Measurements from ENCODE around the gene MRC1.
A peak's percentile ranks its signal among the peaks of the same experiment; 100 is the strongest.

The MRC1 gene

DNA sequence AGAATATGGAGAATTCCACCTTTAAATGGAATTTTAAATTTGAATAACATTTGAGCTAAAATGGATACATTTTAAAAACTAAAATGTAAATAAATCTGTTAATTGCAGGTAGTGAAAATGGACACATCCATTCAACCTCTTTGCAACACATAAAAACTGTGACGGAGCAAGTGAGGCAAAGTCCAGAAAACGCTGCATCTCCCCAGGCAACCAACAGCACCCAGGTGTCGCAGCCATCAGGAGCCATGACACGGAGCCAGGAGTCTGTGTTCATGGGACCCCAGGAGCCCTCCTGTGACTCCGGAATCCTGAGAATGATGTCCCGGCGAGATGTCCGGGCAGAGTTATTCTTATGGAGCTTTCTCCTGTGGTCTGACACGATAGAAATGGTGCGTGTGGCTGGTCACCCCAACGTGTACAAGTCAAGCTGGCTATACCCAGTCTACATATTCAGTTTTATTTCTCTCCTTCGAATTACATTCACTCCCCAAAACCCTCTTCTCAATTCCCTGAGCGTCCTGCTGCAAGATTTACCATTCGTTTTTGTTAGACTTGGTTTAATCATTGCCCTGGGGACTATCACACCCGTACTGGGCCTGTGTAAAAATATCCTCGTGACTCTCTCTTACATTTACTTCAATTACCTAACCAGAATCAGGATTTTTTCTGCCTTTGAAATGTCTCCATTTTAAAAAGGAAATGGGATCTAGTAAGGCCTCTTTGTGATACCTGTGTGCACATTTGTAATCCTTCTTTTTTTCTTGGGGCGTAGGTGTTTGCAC is 13.1 kb upstream of the MRC1 start:
- no peak for DNase-seq (ENCODE audit: low spot score)

DNA sequence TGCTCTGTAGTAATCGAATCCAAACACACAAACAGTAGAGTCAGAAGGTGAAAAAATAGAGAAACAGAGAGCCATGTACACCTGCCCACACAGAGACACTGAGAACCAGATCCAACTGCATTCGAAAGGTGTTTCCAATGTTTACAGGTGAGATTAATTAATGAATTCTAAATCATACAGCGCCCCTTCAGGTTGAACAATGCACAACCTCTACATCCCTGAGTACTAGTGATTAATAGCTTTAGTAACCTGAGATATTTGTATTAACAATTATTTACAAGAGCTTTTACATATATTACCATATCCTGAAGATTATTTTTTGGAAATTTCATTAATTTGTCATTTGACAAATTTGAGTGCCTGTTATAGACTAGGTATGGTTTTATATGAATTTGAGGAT is 7.6 kb upstream of the MRC1 start:
- DNase-seq (ENCODE audit: low spot score), result no peak

DNA sequence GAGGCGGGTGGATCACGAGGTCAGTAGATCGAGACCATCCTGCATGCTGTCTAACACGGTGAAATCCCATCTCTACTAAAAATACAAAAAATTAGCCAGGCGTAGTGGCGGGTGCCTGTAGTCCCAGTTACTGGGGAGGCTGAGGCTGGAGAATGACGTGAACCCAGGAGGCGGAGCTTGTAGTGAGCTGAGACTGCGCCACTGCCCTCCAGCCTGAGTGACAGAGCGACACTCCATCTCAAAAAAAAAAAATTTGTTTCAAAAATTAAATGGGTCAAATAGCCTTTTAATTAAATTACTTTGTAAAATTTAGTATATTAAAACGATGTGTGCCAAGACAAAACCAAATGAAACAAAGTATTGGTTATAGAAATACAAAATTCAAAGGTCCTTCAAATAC is 6.8 kb upstream of the MRC1 start:
- DNase-seq (ENCODE audit: low spot score), result no peak

DNA sequence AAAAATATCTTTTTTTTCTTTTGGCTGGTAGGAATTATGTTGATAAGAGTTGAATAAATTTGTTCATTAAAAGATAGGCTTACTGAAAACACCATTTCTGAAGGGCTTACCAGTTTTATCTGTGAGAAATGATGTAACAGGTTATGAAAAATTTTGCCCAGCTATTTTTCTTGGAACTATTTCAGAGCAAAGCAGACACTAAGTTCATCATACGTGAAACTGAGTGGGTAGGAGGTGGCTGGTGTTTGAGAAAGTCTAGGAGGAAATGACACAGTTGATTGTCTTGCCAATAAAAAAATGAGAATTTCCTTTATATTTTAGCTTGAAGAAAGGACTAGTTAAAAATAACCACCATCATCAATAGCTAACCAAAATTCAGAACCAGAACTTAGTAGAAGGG is 6.2 kb upstream of the MRC1 start:
- no peak for DNase-seq (ENCODE audit: low spot score)

DNA sequence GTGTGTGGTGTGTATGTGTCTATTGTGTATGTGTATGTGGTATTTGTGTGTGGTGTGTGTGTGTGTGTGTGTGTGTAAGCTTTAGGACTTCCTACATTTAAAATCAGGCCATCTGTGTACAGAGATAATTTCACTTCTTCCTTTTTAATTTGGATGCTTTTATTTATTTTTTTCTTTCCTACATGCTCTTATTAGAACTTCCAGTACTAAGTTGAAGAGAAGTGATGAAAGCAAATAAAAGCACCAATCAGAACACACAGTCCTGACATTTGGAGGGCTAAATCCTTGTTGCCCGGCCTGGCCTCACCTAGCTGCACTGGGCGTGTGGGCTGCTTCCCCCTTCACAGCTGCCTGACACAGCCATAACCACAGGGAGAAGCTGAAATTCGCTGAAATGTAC is 3.8 kb upstream of the MRC1 start:
- no peak for DNase-seq (ENCODE audit: low spot score)

DNA sequence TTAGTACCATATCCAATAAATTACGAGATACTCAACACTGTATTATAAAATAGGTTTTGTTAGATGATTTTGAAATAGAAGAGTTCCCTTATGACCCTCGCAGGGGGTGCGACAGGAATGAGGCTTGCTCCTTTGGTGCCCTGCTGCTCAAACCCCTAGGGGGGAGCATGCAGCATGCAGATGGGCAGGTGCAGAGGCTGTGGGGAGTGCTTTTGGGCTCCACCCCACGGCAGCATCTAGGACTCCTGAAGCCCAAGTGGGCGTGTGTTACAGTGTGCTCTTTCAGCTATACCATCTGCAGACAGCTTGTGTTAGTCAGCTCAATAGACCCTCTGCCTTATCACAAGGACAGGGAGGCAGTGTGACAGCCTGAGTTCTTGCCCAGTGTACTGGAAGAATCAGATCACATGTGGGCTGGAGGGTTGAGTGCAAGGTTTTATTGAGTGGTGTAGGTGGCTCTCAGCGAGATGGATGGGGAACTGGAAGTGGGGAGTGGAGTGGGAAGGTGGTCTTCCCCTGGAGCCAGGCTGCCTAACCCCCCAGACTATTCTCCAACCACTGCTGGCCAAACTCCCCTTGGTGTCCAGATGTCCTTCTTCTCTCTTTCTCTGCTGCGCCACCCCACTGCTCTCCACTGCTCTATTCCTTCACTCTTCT is 3.1 kb upstream of the MRC1 start:
- DNase-seq (ENCODE audit: low spot score), result peak; percentile 38

DNA sequence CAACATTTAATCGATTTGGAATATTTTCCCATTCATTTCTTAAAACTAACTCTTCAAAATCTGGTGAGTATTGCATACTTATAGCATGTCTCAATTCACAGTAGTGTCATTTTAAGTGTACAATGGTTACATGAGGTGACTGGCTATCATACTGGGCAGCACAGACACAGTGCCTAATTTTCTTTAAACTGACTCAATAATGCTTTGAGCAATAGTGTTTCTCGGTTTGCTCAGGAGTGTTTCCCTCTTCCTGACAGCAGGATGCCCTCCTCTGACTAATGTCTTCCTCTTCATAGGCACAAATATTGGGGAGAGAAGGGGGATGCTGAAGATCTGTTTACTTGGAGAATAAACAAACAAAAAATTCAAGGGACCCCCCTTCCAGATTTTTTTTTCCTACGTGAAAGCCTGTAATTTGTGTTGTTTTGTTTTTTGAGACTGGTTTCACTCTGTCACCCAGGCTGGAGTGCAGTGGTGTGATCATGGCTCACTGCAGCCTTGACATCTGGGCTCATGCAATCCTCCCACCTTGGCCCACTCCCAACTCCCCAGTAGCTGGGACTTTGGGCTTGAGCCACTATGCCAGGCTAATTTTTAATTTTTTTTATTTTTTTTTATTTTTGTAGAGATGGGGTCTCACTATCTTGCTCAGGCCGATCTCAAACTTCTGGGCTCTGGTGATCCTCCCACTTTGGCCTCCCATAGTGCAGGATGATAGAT is 2.2 kb downstream of the MRC1 start:
- no peak for DNase-seq (ENCODE audit: low spot score)

DNA sequence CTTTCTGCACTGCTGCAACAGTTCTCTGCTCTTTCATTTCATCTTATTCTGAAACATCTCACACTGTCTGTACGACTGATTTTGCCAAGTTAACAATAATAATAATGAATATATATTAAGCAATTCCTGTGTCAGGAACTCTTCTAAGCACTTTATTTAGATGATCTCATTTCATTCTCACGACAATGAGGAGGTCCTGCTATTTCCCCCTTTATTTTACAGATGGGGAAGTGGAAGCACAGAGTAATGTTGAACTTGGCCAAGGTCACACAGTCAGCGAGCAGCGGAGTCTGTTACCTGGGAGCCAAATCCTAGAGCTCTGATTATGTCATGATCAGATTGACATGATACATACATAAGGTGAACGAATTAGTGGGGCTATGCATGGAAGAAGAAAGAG is 5.8 kb downstream of the MRC1 start:
- DNase-seq (ENCODE audit: low spot score), result no peak

DNA sequence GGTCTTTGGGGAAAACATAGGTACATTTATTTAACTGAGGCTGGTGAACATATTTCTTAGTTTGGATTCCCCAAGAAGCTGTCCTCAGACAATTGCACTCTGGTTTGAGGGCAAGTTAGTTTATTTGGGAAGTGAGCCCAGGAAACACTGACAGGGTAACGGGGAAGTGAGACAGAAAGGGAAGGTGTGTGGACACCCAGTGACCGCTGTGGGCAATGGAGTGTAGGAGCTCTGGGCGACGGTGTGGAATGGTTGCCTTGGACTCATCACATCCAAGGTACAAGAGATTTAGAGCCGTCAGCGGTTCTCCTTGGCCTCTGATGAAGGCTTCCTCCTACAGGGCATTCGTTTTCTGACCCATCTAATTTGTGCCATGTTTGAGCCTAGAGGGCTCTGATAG is 7.1 kb downstream of the MRC1 start:
- DNase-seq (ENCODE audit: low spot score), result no peak

DNA sequence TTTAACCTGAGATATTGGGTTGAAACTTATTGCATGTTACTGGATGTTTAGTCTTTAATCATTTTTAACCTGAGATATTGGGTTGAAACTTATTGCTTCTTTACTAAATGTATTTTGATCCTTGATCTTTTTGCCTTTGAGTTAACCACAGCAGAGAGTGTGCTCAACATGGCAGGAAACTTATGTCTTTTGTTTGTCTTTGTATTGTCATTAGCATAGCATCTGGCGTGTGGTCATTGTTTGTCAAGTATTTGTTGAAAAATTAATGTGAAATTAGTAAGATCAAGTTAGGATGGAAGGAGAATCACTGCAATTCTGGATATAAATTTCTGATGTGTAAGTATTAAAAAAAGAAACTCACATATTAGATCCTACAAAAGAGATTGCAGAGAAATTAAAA is 8.2 kb downstream of the MRC1 start:
- DNase-seq (ENCODE audit: low spot score), result no peak

DNA sequence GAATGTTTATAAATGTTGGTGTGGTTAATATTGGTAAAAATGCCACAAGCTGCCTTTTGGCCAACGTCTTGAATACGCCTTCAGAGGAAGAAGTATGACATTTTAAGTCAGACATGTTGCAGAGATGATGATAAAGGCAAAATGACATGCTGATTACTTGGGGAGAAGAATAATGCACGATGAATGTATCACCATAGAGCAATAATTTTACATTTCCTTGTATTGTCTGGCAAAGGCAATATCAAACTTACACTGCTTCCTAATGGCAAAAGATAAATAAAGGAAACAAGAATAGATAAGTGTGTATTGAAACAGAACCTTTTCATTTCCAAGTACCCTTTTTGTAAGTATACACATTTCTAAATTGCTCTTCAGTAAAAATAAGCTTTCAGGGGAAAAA is 8.6 kb downstream of the MRC1 start:
- DNase-seq (ENCODE audit: low spot score), result no peak

DNA sequence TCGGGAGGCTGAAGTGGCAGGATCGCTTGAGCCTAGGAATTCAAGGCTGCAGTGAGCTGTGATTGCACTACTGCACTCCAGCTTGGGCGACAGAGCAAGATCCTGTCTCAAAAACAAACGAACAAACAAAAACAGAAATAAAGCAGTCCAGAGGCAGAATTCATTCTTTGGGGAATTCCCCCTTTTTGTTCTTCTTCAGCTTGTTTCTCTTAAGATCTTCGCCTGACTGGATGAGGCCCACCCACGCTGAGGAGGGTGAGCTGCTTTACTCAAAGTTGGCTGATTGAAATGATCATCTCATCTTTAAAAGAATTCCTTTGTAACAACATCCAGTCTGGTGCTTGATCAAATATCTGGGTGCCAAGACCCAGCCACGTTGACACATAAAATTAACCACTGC is 10.7 kb downstream of the MRC1 start:
- no peak for DNase-seq (ENCODE audit: low spot score)

DNA sequence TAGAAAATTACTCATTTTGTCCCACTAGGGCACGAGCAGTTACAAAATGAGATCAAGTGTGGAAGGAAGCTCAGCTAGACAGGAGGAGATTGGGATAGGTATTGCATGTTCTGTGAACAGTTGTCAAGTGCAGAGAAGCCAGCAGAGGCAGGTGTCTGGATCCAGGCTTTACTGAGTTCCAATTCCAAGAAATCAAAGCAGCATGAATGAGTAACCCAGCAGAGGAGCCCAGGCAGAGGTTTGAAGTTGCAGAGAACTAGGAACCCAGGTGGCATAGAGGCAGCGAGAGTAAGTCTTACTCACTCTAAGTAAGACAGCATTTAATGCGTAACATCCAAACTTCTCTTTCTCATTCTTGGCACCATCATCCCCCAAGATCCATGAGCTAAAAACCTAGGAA is 11.8 kb downstream of the MRC1 start:
- no peak for DNase-seq (ENCODE audit: low spot score)

DNA sequence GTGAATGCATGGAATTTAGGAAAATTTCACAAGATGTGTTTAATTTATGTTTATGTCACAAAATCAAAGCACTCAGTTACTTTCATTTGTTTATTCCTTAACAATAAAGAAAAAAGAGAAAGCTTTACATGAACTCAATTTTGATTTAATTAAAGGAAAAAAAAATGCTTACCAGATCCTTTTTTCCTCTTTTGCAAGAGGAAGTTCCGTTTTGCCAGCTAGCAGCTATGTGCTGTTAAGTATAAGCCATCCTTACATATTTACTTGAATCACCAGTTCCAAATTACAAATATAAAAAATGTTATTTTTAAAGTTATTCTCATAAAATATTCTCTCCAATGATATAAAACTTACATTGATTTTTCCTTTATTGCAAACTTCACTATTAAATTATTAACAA is 12.7 kb downstream of the MRC1 start:
- DNase-seq (ENCODE audit: low spot score), result no peak

DNA sequence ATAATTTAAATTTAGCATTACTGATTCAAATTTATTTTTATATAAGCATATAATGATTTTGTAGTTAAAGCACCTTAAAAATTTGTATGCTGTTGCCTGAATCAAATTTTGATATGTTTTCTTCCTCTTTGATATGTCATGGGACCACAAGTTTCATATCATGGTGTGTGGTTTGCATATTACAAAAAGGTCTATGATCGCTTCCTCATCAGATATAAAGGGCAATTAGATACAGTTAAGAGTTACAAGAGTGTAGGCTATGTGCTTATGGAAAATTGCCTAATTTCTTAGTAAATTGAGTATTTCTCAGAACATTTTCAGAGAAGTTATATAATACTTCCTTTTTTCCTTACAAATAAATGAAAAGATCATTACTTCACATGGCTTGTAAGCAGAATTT is 22.2 kb downstream of the MRC1 start:
- DNase-seq (ENCODE audit: low spot score), result no peak

DNA sequence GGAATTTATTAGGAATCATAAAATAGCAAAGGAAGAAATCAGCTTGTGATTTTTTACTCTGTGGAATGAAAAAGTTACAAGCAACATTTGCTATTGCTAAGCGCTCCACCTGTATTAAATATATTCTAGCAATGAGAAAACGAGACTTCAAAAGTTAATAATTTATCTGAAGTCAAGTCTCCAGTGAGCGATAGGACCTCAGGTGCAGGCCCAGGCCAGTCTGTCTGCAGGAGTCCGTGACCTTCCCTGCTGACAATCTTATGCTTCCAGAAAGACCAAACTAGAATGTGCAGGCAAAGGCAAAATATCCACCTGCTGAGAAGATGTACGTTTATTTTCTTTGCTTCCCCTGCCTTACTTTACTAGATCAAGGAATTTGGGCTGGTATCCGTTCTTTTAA is 22.7 kb downstream of the MRC1 start:
- DNase-seq (ENCODE audit: low spot score), result no peak

DNA sequence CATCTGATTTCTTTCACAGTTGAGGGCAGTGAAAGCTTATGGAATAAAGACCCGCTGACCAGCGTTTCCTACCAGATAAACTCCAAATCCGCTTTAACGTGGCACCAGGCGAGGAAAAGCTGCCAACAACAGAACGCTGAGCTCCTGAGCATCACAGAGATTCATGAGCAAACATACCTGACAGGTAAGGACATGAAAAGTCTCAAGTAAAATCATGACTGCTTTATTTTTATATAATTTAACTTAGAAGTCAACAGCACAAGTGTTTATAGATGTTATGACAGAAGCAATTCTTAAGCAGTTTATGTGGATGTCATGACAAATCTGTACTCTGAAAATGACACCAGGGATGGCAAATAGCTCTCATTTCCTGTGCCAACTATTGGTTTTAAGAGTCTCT is 24.5 kb downstream of the MRC1 start:
- no peak for DNase-seq (ENCODE audit: low spot score)

DNA sequence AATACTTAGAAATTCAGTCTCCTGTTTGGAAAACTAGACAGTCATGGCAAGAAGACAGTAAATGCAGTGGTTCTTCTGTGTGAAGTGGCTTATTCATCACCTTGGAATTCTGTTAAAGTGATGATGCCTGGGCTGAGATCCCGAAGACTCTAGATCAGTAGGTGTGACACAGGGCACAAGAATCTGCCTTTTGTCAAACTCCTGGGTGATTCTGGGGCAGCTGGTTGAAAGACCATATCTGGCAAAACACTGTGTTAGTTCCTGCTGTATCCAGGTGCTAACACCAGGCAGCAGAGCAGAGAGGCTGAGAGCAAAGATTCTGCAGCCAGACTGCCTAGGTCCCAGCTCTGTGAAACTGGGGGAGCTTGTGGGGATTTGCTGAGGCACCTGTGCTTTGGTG is 26.5 kb downstream of the MRC1 start:
- DNase-seq (ENCODE audit: low spot score), result peak; percentile 78

DNA sequence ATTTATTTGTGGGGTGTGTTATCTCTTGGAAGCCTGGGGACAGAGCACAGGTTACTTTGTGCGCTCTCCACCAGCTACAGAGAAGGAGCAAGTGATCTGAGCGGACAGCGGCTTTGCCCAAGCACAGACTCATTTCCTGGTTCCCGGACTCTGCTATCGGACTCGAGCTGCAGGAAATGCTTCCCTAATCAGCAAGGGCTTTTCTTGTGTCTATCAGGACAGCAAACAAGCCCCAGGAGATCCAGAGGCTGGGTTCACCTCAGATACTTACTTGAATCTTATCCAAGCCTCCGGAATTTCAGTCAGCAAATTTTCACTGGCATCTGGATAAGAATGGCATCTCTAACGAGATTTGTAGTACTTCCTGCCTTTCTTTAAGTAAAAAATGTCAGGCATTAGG is 27.8 kb downstream of the MRC1 start:
- peak; percentile 39 for DNase-seq (ENCODE audit: low spot score)

DNA sequence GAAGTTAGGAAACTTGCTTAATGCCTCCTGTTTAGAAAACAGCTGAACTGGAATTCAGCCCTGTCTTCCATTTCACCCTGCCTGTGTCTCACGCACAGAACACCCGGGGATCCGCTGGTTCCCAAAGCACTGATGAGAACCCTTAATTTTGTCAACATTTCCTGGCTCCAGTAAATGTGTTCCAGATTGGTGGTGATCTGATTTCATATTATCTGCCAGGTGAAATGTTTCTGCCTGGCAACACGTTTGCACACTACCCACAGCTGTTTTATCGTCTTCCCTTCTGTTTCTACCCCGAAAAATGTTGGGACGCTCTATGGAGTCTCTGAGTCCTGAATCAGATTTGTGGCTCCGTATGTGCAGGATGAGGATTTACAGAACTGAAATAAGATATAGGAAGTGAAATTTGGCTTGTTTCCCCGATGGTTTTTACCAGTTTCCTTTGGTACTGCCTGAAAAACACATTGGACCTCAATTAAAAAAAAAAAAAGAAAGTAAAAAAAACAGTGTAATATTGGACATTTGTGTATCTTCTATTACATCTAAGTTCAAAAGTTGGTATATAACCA is 29.0 kb downstream of the MRC1 start:
- no peak for DNase-seq (ENCODE audit: low spot score)

DNA sequence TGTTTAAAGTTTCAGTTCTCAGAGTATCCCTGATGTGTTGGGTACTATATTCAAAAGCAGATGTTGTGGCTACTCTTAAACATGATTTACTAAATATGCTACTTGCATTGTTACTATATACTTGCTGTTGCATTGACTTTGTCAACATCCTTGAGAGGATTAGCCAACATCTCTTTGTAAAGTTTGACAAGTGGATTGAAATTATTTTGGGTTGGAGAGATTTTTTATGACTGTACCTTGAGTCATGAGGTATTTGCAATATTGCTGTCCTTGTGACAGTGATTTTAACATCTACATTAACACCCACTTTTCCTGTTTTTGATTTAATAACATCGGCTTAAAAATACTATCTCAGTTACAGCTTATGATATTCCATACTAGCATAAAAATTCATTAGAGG is 31.9 kb downstream of the MRC1 start:
- peak; percentile 16 for DNase-seq (ENCODE audit: low spot score)

DNA sequence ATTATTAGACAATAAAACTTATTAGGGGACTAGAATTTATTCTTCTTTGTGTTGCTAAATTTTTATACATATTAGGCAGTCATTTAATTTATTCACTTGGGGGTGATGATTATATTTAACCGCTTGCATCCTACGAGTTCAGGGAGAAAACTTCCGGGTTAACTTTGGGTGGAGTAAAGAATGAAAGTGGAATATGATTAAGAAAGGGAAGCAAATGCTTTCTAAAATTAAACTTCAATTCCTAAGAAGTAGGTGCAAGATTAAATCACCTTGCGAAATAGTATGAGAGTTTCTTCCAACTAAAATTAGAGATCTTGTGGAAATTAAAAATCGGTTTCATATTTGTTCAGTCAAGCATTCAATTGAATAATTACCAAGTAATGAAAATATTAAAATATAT is 33.5 kb downstream of the MRC1 start:
- no peak for DNase-seq (ENCODE audit: low spot score)
